ENCODE results near the gene ERP29. TPM values are rescaled to one million over a fixed set of nuclear protein-coding genes. Genes with fewer than 3 reads are reported as not detected.
"Not testable (repeated sequence)": the region's sequence is repeated elsewhere in the genome, so short reads cannot be mapped to it uniquely, and the experiment has no call there.

ERP29 gene
- total RNA-seq, 2 donors from 2014 or later = 152 to 183 TPM

- peaks cover 21% of the 10 kb centered on the region for H3K36me3 Mint-ChIP-seq (ENCODE audit: low read depth)
- H3K9me3 Mint-ChIP-seq = no peaks in the 10 kb centered on the region
- DNase-seq = no peak
- H3K36me3 ChIP-seq (ENCODE audit: control insufficient read depth, insufficient read depth, low read length) = no peaks in the 10 kb centered on the region
- H3K9ac ChIP-seq (ENCODE audit: extremely low read depth, low read length, poor library complexity, severe bottlenecking) = no peak overlapping the region
- no peaks in the 10 kb centered on the region for H3K27me3 ChIP-seq (ENCODE audit: control insufficient read depth, insufficient read depth, low read length, poor library complexity, severe bottlenecking)
- TF ChIP-seq CTCF (conservative IDR thresholded peaks at IDR 0.05) = no peak
- H3K4me3 Mint-ChIP-seq = no peak overlapping the region
- no peaks in the 10 kb centered on the region for H3K4me1 ChIP-seq (ENCODE audit: control insufficient read depth, insufficient read depth, low read length)
- no peaks in the 10 kb centered on the region for H3K4me1 Mint-ChIP-seq
- 78 to 84% methylated on average over 4 to 6 of the region's 6 CpGs for WGBS, 2 experiments (ENCODE audit: insufficient coverage in 1 of 2, insufficient read length in 1 of 2)
- H3K27ac ChIP-seq (ENCODE audit: low read depth, low read length) = no peak overlapping the region
- H3K27me3 Mint-ChIP-seq (ENCODE audit: insufficient read depth) = no peaks in the 10 kb centered on the region
- no peaks in the 10 kb centered on the region for H3K9me3 ChIP-seq (ENCODE audit: control insufficient read depth, low read length)
- H3K4me3 ChIP-seq (ENCODE audit: low read length) = no peak overlapping the region
- no peak overlapping the region for H3K27ac Mint-ChIP-seq
Measured at GRCh38 chr12:111992464-111992863, 20.8 kb upstream of the ERP29 start.

- Histone ChIP-seq H3K27me3 (ENCODE audit: control insufficient read depth, insufficient read depth, low read length, poor library complexity, severe bottlenecking) (no peaks in the 10 kb centered on the region), H3K4me1 (ENCODE audit: control insufficient read depth, insufficient read depth, low read length) (no peaks in the 10 kb centered on the region), H3K9ac (ENCODE audit: extremely low read depth, low read length, poor library complexity, severe bottlenecking) (no peak overlapping the region), H3K36me3 (ENCODE audit: control insufficient read depth, insufficient read depth, low read length) (no peaks in the 10 kb centered on the region), H3K9me3 (ENCODE audit: control insufficient read depth, low read length) (no peaks in the 10 kb centered on the region), H3K4me3 (ENCODE audit: low read length) (no peak overlapping the region), H3K27ac (ENCODE audit: low read depth, low read length) (no peak overlapping the region)
- Mint-ChIP-seq H3K27me3 (ENCODE audit: insufficient read depth) (no peaks in the 10 kb centered on the region), H3K9me3 (no peaks in the 10 kb centered on the region), H3K4me3 (no peak overlapping the region), H3K36me3 (ENCODE audit: low read depth) (peaks cover 18% of the 10 kb centered on the region), H3K4me1 (no peaks in the 10 kb centered on the region), H3K27ac (no peak overlapping the region)
- no peak for DNase-seq
- TF ChIP-seq CTCF (conservative IDR thresholded peaks at IDR 0.05) = no peak
- 90 to 100% methylated on average over 1 of the region's 2 CpGs for WGBS, 2 experiments (ENCODE audit: insufficient coverage in 1 of 2, insufficient read length in 1 of 2)
Measured at GRCh38 chr12:111993292-111994150, 19.7 kb upstream of the ERP29 start.

- H3K4me1 ChIP-seq (ENCODE audit: control insufficient read depth, insufficient read depth, low read length); H3K9me3 Mint-ChIP-seq; H3K36me3 ChIP-seq (ENCODE audit: control insufficient read depth, insufficient read depth, low read length); H3K27ac ChIP-seq (ENCODE audit: low read depth, low read length); H3K4me3 Mint-ChIP-seq; H3K27me3 ChIP-seq (ENCODE audit: control insufficient read depth, insufficient read depth, low read length, poor library complexity, severe bottlenecking); H3K27ac Mint-ChIP-seq; H3K9me3 ChIP-seq (ENCODE audit: control insufficient read depth, low read length); DNase-seq; H3K27me3 Mint-ChIP-seq (ENCODE audit: insufficient read depth); H3K4me3 ChIP-seq (ENCODE audit: low read length); H3K9ac ChIP-seq (ENCODE audit: extremely low read depth, low read length, poor library complexity, severe bottlenecking); H3K4me1 Mint-ChIP-seq: not testable (repeated sequence)
- 93 to 95% methylated on average over 12 to 17 of the region's 17 CpGs for WGBS, 2 experiments (ENCODE audit: insufficient coverage in 1 of 2, insufficient read length in 1 of 2)
- peaks cover 16% of the 10 kb centered on the region for H3K36me3 Mint-ChIP-seq (ENCODE audit: low read depth)
Measured at GRCh38 chr12:111994211-111995111, 18.8 kb upstream of the ERP29 start.

Measured in endodermal cell (in vitro differentiated cells).